Panc1 (cell line): ENCODE measurements around the gene MKLN1.

Experiments used
- POLR2AphosphoS5 ChIP-seq: IDR thresholded peaks from 2 replicates; pipeline ENCODE4 v1.6.1; 2012; ENCODE audit warnings: mild to moderate bottlenecking, low read depth, low read length, moderate library complexity
- REST ChIP-seq, 2 experiments: IDR thresholded peaks; 2 replicates each; pipeline ENCODE4 v1.6.1; 2011 to 2012; ENCODE audit warnings: low read depth in 2 of 2, control low read depth in 1 of 2, low read length in 1 of 2, mild to moderate bottlenecking in 1 of 2, moderate library complexity in 1 of 2; ENCODE audit not compliant: insufficient read depth in 1 of 2
- TCF7L2 ChIP-seq: IDR thresholded peaks from 2 replicates; pipeline ENCODE4 v1.6.1; 2011; ENCODE audit warnings: mild to moderate bottlenecking, low read depth, low read length, inconsistent platforms
- TF ChIP-seq, protein P1 (sequence below): fragments of 450-650 bp; IDR thresholded peaks from 2 replicates; pipeline ENCODE4 v1.5.1; 2017; ENCODE audit warnings: mild to moderate bottlenecking

DNA sequence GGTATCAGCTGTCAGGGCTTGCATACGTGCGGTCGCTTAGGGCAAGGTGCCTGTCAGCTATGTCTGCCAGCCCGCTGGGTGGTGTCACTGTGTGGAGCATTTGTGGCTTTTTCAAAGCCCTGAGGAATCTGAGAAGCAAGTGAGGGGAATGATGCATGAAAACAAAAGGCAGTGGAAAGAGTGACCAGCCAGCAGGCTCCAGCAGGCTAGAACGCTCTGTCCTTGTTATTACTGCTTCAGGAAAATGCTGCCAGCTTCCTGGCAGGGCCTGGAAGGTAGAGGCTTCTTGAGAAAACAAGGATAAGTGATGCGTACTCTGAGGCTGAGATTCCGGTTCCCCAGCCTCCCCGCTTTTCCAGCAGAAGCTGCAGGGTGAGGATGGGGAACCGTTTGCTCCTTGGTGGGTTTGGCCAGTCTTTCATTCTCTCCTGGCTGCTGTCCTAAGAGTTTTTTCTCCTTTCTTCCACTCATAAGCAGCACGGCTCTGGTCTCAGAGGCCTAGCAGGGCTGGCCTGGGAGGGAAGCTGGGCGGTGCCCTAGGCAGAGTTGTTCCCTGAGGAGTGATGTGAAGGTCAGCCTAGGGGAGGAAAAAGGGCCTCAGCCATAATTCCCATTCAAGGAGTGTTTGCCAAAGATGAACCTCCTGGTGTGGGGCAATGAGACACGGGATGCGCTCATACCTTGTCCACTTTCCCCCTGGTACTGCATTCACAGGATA is 42.8 kb upstream of the MKLN1 start:
- TF ChIP-seq, protein P1, sequence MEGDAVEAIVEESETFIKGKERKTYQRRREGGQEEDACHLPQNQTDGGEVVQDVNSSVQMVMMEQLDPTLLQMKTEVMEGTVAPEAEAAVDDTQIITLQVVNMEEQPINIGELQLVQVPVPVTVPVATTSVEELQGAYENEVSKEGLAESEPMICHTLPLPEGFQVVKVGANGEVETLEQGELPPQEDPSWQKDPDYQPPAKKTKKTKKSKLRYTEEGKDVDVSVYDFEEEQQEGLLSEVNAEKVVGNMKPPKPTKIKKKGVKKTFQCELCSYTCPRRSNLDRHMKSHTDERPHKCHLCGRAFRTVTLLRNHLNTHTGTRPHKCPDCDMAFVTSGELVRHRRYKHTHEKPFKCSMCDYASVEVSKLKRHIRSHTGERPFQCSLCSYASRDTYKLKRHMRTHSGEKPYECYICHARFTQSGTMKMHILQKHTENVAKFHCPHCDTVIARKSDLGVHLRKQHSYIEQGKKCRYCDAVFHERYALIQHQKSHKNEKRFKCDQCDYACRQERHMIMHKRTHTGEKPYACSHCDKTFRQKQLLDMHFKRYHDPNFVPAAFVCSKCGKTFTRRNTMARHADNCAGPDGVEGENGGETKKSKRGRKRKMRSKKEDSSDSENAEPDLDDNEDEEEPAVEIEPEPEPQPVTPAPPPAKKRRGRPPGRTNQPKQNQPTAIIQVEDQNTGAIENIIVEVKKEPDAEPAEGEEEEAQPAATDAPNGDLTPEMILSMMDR = no peak
- TF ChIP-seq POLR2AphosphoS5 = no peak
- no peak for TF ChIP-seq REST (IDR thresholded peaks at IDR 0.05; ENCODE audit: insufficient read depth in 1 of 2, low read depth in 2 of 2, low read length in 1 of 2)
- TF ChIP-seq TCF7L2 = no peak
